Measurements from ENCODE around the gene SYPL2.

DNA sequence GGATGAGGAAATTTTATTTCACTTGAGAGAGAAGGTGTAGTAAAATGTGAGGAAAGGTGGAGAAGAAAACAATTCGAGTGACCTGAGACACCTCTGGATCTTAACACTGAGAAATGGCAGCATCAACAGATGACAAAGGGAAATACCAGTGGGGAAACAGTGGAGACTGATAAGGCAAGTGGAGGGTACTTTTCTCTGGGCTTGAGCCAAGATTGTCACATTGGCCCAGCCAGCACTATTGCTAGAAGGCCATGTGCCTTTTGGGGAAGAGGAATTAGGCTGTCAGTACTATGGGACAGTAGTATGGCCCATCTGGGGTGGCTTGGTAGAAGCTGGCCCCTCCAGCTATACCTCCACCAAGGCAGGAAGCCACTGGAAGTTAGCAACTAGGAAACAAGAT, 8.4 kb downstream of the SYPL2 start:
- TF ChIP-seq POLR2A (IDR thresholded peaks at IDR 0.05) = no peak
- TF ChIP-seq, protein P1, sequence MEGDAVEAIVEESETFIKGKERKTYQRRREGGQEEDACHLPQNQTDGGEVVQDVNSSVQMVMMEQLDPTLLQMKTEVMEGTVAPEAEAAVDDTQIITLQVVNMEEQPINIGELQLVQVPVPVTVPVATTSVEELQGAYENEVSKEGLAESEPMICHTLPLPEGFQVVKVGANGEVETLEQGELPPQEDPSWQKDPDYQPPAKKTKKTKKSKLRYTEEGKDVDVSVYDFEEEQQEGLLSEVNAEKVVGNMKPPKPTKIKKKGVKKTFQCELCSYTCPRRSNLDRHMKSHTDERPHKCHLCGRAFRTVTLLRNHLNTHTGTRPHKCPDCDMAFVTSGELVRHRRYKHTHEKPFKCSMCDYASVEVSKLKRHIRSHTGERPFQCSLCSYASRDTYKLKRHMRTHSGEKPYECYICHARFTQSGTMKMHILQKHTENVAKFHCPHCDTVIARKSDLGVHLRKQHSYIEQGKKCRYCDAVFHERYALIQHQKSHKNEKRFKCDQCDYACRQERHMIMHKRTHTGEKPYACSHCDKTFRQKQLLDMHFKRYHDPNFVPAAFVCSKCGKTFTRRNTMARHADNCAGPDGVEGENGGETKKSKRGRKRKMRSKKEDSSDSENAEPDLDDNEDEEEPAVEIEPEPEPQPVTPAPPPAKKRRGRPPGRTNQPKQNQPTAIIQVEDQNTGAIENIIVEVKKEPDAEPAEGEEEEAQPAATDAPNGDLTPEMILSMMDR (IDR thresholded peaks at IDR 0.05) = no peak

All from heart left ventricle (tissue), 13 donors.